H1 (cell line): ENCODE measurements around the gene RSPO1. TPM values are rescaled to one million over a fixed set of nuclear protein-coding genes. Genes with fewer than 3 reads are reported as not detected.

Source experiments
- CTCF ChIA-PET: fragments of 300-600 bp; sonication (Branson Sonifier 250); formaldehyde crosslinking; loops from one replicate; lab custom pipeline; 2021; ENCODE audit not compliant: partially characterized antibody; lab: Charles Lee
- POLR2A ChIA-PET: fragments of 300-600 bp; sonication (Branson Sonifier 250); formaldehyde crosslinking; loops from one replicate; lab custom pipeline; 2021; ENCODE audit warnings: inconsistent platforms; ENCODE audit not compliant: partially characterized antibody; lab: Charles Lee
- DNase-seq, 2 experiments: peaks; one replicate each; pipeline versions ENCODE4 v3.0.0 to v3.0.0-alpha.2; 2010 to 2022; ENCODE audit warnings: low spot score in 2 of 2, low read depth in 1 of 2, mixed read lengths in 1 of 2
- FAIRE-seq: peaks from 2 replicates; lab custom pipeline; 2011; peaks lifted over from hg19 to GRCh38; lab: Jason Lieb, UNC
- H2AFZ ChIP-seq: 2 replicates; pipeline ENCODE4 v1.8.1; 2012; ENCODE audit warnings: low read length, inconsistent platforms
- H2AK5ac ChIP-seq: 2 replicates; pipeline ENCODE4 v1.6.1; 2013; ENCODE audit warnings: low read depth, low read length
- H2BK120ac ChIP-seq: replicated peaks from 2 replicates; pipeline ENCODE3; 2013; ENCODE audit warnings: low read depth, low read length, inconsistent platforms
- H2BK12ac ChIP-seq: 2 replicates; pipeline ENCODE4 v1.6.1; 2013; ENCODE audit warnings: low read depth, low read length
- H2BK15ac ChIP-seq: 2 replicates; pipeline ENCODE4 v1.6.1; 2013; ENCODE audit warnings: low read length
- H2BK20ac ChIP-seq: 2 replicates; pipeline ENCODE4 v1.6.1; 2013; ENCODE audit warnings: low read length
- H2BK5ac ChIP-seq: 2 replicates; pipeline ENCODE4 v1.6.1; 2013; ENCODE audit warnings: low read depth, low read length
- H3K14ac ChIP-seq: 2 replicates; pipeline ENCODE4 v1.6.1; 2013; ENCODE audit warnings: inconsistent platforms; ENCODE audit not compliant: insufficient read length
- H3K18ac ChIP-seq: 2 replicates; pipeline ENCODE4 v1.6.1; 2013; ENCODE audit warnings: low read length; ENCODE audit errors: extremely low read depth
- H3K23ac ChIP-seq: 2 replicates; pipeline ENCODE4 v1.6.1; 2013; ENCODE audit warnings: inconsistent platforms; ENCODE audit not compliant: insufficient read length
- H3K23me2 ChIP-seq: 2 replicates; pipeline ENCODE4 v1.6.1; 2013; ENCODE audit warnings: low read depth, low read length
- H3K27ac ChIP-seq: 2 replicates; pipeline ENCODE4 v1.6.1; 2011; ENCODE audit warnings: low read depth, low read length, inconsistent platforms
- H3K27me3 ChIP-seq, 4 experiments: replicated peaks in 1 of 4; 1 replicate in 1 of 4; 2 replicates in 3 of 4; pipeline versions ENCODE4 v1.6.1 to v1.8.1; 2011 to 2013; ENCODE audit warnings: low read length in 3 of 4, mild to moderate bottlenecking in 3 of 4, inconsistent platforms in 2 of 4, mixed read lengths in 2 of 4, moderate library complexity in 1 of 4; ENCODE audit not compliant: control insufficient read depth in 3 of 4, insufficient read depth in 3 of 4; ENCODE audit errors: extremely low read depth in 1 of 4
- H3K36me3 ChIP-seq, 4 experiments: 2 replicates each; pipeline versions ENCODE4 v1.6.1 to v1.8.1; 2011 to 2013; ENCODE audit warnings: mild to moderate bottlenecking in 4 of 4, low read length in 3 of 4, moderate library complexity in 2 of 4, control low read depth in 1 of 4, inconsistent platforms in 1 of 4; ENCODE audit not compliant: insufficient read depth in 4 of 4, control insufficient read depth in 2 of 4
- H3K4ac ChIP-seq: replicated peaks from 2 replicates; pipeline ENCODE3; 2013; ENCODE audit warnings: low read length, low read depth, mixed read lengths, inconsistent platforms; ENCODE audit not compliant: insufficient read length
- H3K4me1 ChIP-seq, 4 experiments: replicated peaks in 1 of 4; 1 replicate in 1 of 4; 2 replicates in 3 of 4; pipeline versions ENCODE4 v1.6.1 to v1.8.1; 2011 to 2013; ENCODE audit warnings: low read length in 3 of 4, inconsistent platforms in 2 of 4, mixed read lengths in 1 of 4; ENCODE audit not compliant: insufficient read depth in 4 of 4, control insufficient read depth in 3 of 4
- H3K4me2 ChIP-seq, 2 experiments: 2 replicates each; pipeline versions ENCODE4 v1.6.1 to v1.8.1; 2011 to 2013; ENCODE audit warnings: low read depth in 2 of 2, low read length in 2 of 2, control low read depth in 1 of 2, inconsistent platforms in 1 of 2, mild to moderate bottlenecking in 1 of 2; ENCODE audit not compliant: insufficient read depth in 1 of 2
- H3K4me3 ChIP-seq, 4 experiments: fragments of 200-600, 300-600 bp in 1 of 4; sonication (generic), shearing (Covaris generic), sonication (Bioruptor Twin) in 1 of 4; 2 replicates each; pipeline versions ENCODE4 v1.5.1 to v1.8.1; 2011 to 2016; ENCODE audit warnings: low read length in 4 of 4, low read depth in 3 of 4, control low read depth in 2 of 4, inconsistent platforms in 2 of 4, mild to moderate bottlenecking in 2 of 4, mixed read lengths in 1 of 4, moderate library complexity in 1 of 4; ENCODE audit not compliant: insufficient read depth in 2 of 4; ENCODE audit errors: extremely low read depth in 1 of 4
- H3K56ac ChIP-seq: replicated peaks from 2 replicates; pipeline ENCODE3; 2013; ENCODE audit warnings: low read depth, mild to moderate bottlenecking, mixed read lengths, low read length, inconsistent platforms; ENCODE audit not compliant: insufficient read length
- H3K79me1 ChIP-seq: 2 replicates; pipeline ENCODE4 v1.6.1; 2013; ENCODE audit warnings: low read depth, low read length, control low read depth
- H3K79me2 ChIP-seq, 2 experiments: 2 replicates each; pipeline versions ENCODE4 v1.6.1 to v1.8.1; 2012 to 2013; ENCODE audit warnings: low read length in 2 of 2, mild to moderate bottlenecking in 2 of 2, inconsistent platforms in 1 of 2; ENCODE audit not compliant: insufficient read depth in 2 of 2, control insufficient read depth in 1 of 2
- H3K9ac ChIP-seq, 4 experiments: replicated peaks in 1 of 4; 1 replicate in 1 of 4; 2 replicates in 3 of 4; pipeline versions ENCODE4 v1.6.1 to v1.8.1; 2011 to 2013; ENCODE audit warnings: low read depth in 3 of 4, low read length in 3 of 4, control low read depth in 2 of 4, mild to moderate bottlenecking in 2 of 4, moderate library complexity in 2 of 4, inconsistent platforms in 1 of 4; ENCODE audit errors: extremely low read depth in 1 of 4
- H3K9me3 ChIP-seq, 2 experiments: 2 replicates each; pipeline versions ENCODE4 v1.6.1 to v1.8.1; 2012 to 2013; ENCODE audit warnings: mild to moderate bottlenecking in 2 of 2, moderate library complexity in 2 of 2, control low read depth in 1 of 2, inconsistent platforms in 1 of 2, low read depth in 1 of 2, low read length in 1 of 2, mixed read lengths in 1 of 2; ENCODE audit not compliant: insufficient read depth in 2 of 2
- H4K20me1 ChIP-seq, 2 experiments: replicated peaks in 1 of 2; 2 replicates each; pipeline versions ENCODE3 to v1.8.1; 2011 to 2013; ENCODE audit warnings: inconsistent platforms in 2 of 2, low read length in 2 of 2, mild to moderate bottlenecking in 1 of 2; ENCODE audit not compliant: insufficient read depth in 2 of 2, control insufficient read depth in 1 of 2
- H4K5ac ChIP-seq: 2 replicates; pipeline ENCODE4 v1.6.1; 2013; ENCODE audit warnings: low read length, low read depth, mixed read lengths, inconsistent platforms; ENCODE audit not compliant: insufficient read length
- H4K8ac ChIP-seq: 2 replicates; pipeline ENCODE4 v1.8.0; 2013; ENCODE audit warnings: mild to moderate bottlenecking, moderate library complexity, low read length, inconsistent platforms; ENCODE audit not compliant: insufficient read depth; ENCODE audit errors: extremely low read depth
- H4K91ac ChIP-seq: replicated peaks from 2 replicates; pipeline ENCODE3; 2013; ENCODE audit warnings: low read length, mixed read lengths, inconsistent platforms; ENCODE audit not compliant: insufficient read length
- BRCA1 ChIP-seq: IDR thresholded peaks from 2 replicates; pipeline ENCODE4 v1.6.1; 2012; ENCODE audit warnings: low read depth, low read length, improper control_type of control experiment
- CEBPB ChIP-seq: IDR thresholded peaks from 2 replicates; pipeline ENCODE4 v1.6.1; 2012; ENCODE audit warnings: low read depth, low read length
- CHD2 ChIP-seq: IDR thresholded peaks from 2 replicates; pipeline ENCODE4 v1.6.1; 2012; ENCODE audit warnings: low read length, improper control_type of control experiment
- E2F6 ChIP-seq: IDR thresholded peaks from 2 replicates; pipeline ENCODE4 v1.6.1; 2012; ENCODE audit warnings: inconsistent platforms
- HDAC6 ChIP-seq: IDR thresholded peaks from one replicate; pipeline ENCODE4 v1.7.1; 2012; ENCODE audit warnings: low read depth, mild to moderate bottlenecking, inconsistent platforms, low read length, moderate library complexity
- KDM4A ChIP-seq: IDR thresholded peaks from one replicate; pipeline ENCODE4 v1.7.1; 2012; ENCODE audit warnings: low read depth, mild to moderate bottlenecking, moderate library complexity, low read length, inconsistent platforms; ENCODE audit not compliant: severe bottlenecking
- KDM5A ChIP-seq: fragments of 200-600 bp; IDR thresholded peaks from 2 replicates; pipeline ENCODE4 v1.7.1; 2012; ENCODE audit warnings: mild to moderate bottlenecking, low read length, inconsistent platforms, mixed read lengths
- NRF1 ChIP-seq: IDR thresholded peaks from 2 replicates; pipeline ENCODE4 v1.6.1; 2011; ENCODE audit warnings: mild to moderate bottlenecking, low read depth, low read length, improper control_type of control experiment
- RAD21 ChIP-seq, 2 experiments: IDR thresholded peaks in 1 of 2; conservative IDR thresholded peaks in 1 of 2; 2 replicates each; pipeline ENCODE4 v1.6.1; 2011; ENCODE audit warnings: low read depth in 2 of 2, low read length in 2 of 2, improper control_type of control experiment in 1 of 2, inconsistent platforms in 1 of 2, mild to moderate bottlenecking in 1 of 2, moderate library complexity in 1 of 2
- RBBP5 ChIP-seq: IDR thresholded peaks from 2 replicates; pipeline ENCODE4 v1.7.1; 2012; ENCODE audit warnings: low read depth, mild to moderate bottlenecking, inconsistent platforms, low read length, moderate library complexity, borderline replicate concordance
- polyA plus RNA-seq, 7 experiments: library from polyadenylated mRNA; depleted of rRNA in 3 of 7; stranded (reverse) in 5 of 7; unstranded in 2 of 7; fragments of >200 nt in 5 of 7; fragments of 200-250 nt in 2 of 7; gene quantifications; 1 replicate in 5 of 7; 2 replicates in 1 of 7; 4 replicates in 1 of 7; pipeline versions ENCODE4 v1.2.1 to v1.2.3, GENCODE V29; 2011 to 2013; ENCODE audit warnings: missing spikeins in 2 of 7, mixed read lengths in 2 of 7
- total RNA-seq: library from RNA; stranded (reverse); fragmentation: NEBNext Ultra II Directional; extraction: Animal tissue kit (Norgen Biotek cat#: 25700); gene quantifications from 2 replicates; pipeline ENCODE4 v1.2.1, GENCODE V29; 2021

The RSPO1 gene
- total and polyA plus RNA-seq, 2 of the 8 experiments (the other 6 are each of a cell fraction or from before 2014, with no cell fraction given) = 0.39 TPM; not detected in 1

GRCh38 chr1:37629008-37629407 lies 5.7 kb downstream of the RSPO1 start:
- Histone ChIP-seq H2BK12ac (no peak overlapping the region), H4K20me1 (peaks cover 6% of the 10 kb centered on the region in 2 experiments), H3K79me1 (no peaks in the 10 kb centered on the region), H3K56ac (no peak overlapping the region), H2AK5ac (no peak overlapping the region), H3K27me3 (peaks cover 41 to 83% (median 65%) of the 10 kb centered on the region in 4 experiments), H2BK20ac (no peak overlapping the region), H2BK5ac (no peak overlapping the region), H3K9me3 (no peaks in the 10 kb centered on the region), H3K4me2 (no peak overlapping the region), H3K4me3 (no peak overlapping the region), H2AFZ (no peak overlapping the region), H3K36me3 (no peaks in the 10 kb centered on the region), H3K9ac (no peak overlapping the region), H2BK15ac (no peak overlapping the region), H3K23ac (no peak overlapping the region), H4K5ac (no peak overlapping the region), H2BK120ac (no peak overlapping the region), H3K23me2 (no peaks in the 10 kb centered on the region; the same call in 1 of the 2 replicates), H3K4me1 (peaks cover 0 to 12% (median 7%) of the 10 kb centered on the region in 4 experiments; a peak in 6 of 7 replicates), H3K14ac (no peak overlapping the region), H4K8ac (no peak overlapping the region; the same call in 1 of the 2 replicates), H3K79me2 (no peaks in the 10 kb centered on the region), H3K27ac (no peak overlapping the region), H4K91ac (no peak overlapping the region), H3K18ac (no peak overlapping the region), H3K4ac (no peak overlapping the region)
- ChIA-PET POLR2A (no interaction called here), CTCF (interaction anchor here (0.9 to 5.2 kb wide), 2 partner anchors 27 to 56 kb away, joined by 3 to 36 read pairs; no protein-coding TSS in a partner anchor)
- TF ChIP-seq HDAC6 = no peak
- no peak for TF ChIP-seq E2F6
- TF ChIP-seq CHD2 = no peak
- TF ChIP-seq CEBPB = no peak
- no peak for TF ChIP-seq RAD21 (IDR thresholded peaks at IDR 0.05 in 1 of 2, conservative IDR thresholded peaks at IDR 0.05 in 1 of 2; ENCODE audit: low read depth in 2 of 2, low read length in 2 of 2)
- TF ChIP-seq NRF1 = no peak
- TF ChIP-seq RBBP5 = no peak
- no peak for TF ChIP-seq KDM5A
- no peak for TF ChIP-seq KDM4A
- TF ChIP-seq BRCA1 = no peak
- no peak for FAIRE-seq
- DNase-seq = no peak
